Measurements from ENCODE around the gene SPNS2. TPM values are rescaled to one million over a fixed set of nuclear protein-coding genes. Genes with fewer than 3 reads are reported as not detected.

Gene SPNS2, protein sequence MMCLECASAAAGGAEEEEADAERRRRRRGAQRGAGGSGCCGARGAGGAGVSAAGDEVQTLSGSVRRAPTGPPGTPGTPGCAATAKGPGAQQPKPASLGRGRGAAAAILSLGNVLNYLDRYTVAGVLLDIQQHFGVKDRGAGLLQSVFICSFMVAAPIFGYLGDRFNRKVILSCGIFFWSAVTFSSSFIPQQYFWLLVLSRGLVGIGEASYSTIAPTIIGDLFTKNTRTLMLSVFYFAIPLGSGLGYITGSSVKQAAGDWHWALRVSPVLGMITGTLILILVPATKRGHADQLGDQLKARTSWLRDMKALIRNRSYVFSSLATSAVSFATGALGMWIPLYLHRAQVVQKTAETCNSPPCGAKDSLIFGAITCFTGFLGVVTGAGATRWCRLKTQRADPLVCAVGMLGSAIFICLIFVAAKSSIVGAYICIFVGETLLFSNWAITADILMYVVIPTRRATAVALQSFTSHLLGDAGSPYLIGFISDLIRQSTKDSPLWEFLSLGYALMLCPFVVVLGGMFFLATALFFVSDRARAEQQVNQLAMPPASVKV
- total RNA-seq (10 to 100 TPM in 2 of 4 donors, 1 to 10 TPM in 2; 9.6 to 12.7 (median 10.3) TPM), polyA plus RNA-seq (16.2 TPM)
- long read RNA-seq, donor 1, transcript SPNS2-201 (13 exons, 3,447 nt), result major isoform, 12 of 34 reads
- long read RNA-seq, donor 1, transcript SPNS2-203 (2 exons, 1,768 nt), result minor isoform, 5 of 34 reads
- long read RNA-seq, donor 1, partial matches to known transcripts, result 5 of 34 reads
- long read RNA-seq, donor 1, other reads (novel, unspliced or antisense), result 12 of 34 reads
- long read RNA-seq, donor 2, transcript SPNS2-201 (13 exons, 3,447 nt), result major isoform, 9 of 16 reads
- long read RNA-seq, donor 2, partial matches to known transcripts, result 0 of 16 reads
- long read RNA-seq, donor 2, other reads (novel, unspliced or antisense), result 6 of 16 reads
- long read RNA-seq, donor 3, partial matches to known transcripts, result 14 of 20 reads
- long read RNA-seq, donor 3, other reads (novel, unspliced or antisense), result 6 of 20 reads
- long read RNA-seq, donor 4, transcript SPNS2-201 (13 exons, 3,447 nt), result major isoform, 9 of 12 reads
- long read RNA-seq, donor 4, partial matches to known transcripts, result 0 of 12 reads
- long read RNA-seq, donor 4, other reads (novel, unspliced or antisense), result 2 of 12 reads

DNA sequence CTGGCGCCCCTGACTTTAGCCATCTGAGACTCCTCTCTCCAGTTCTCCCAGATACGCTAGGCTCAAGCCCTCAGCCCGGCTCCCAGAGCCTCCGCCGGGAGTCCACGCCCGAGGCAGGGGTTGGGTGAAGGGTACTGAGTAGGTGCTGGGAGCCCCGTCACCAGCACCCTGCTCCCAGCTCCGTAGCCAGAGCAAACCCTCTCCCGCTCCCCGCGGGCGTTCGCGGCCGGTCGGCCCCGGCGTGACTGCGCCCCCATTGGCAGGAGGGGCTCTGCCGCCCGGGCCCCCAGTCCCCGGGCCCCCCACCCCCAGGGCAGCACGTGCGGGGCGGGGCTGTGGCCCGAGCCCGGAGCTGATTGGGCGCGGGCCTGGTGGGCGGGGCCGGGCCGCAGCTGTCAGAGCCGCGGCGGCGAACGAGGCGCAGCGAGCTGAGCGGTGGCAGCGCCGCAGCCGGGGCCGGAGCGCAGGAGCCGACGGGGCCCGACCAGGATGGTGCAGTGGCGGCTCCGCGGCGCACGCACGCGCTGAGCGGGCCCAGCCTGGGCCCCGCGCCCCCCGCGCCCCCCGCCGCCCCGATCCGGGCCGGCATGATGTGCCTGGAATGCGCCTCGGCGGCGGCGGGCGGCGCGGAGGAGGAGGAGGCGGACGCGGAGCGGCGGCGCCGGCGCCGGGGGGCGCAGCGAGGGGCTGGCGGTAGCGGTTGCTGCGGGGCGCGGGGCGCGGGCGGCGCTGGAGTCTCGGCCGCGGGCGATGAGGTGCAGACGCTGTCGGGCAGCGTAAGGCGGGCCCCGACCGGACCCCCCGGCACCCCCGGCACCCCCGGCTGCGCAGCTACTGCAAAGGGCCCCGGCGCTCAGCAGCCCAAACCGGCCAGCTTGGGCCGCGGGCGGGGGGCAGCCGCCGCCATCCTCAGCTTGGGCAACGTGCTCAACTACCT, at the start of gene SPNS2:
SPNS2 (plus strand) TSS at position 421 of the 937 bp plus-strand sequence; CDS start at position 588, 167 bp downstream.
- ATAC-seq (peak; percentile 88 to 92), DNase-seq (peak; percentile 72 to 93 (median 89))
- Histone ChIP-seq H3K27ac (ENCODE audit: low read length) (no peak within 1 kb of the TSS), H3K4me1 (ENCODE audit: control insufficient read depth, insufficient read depth, low read length) (no peaks in the 10 kb centered on the region), H3K27me3 (ENCODE audit: control insufficient read depth, insufficient read depth) (no peaks in the 10 kb centered on the region), H3K9me3 (ENCODE audit: control insufficient read depth, low read length) (no peaks in the 10 kb centered on the region), H3K4me3 (ENCODE audit: low read length) (peak within 1 kb of the TSS; percentile 57)
- 1% methylated on average over 117 of the region's 117 CpGs for WGBS
- intact Hi-C loops (cut with DNase I), result no loop called here

DNA sequence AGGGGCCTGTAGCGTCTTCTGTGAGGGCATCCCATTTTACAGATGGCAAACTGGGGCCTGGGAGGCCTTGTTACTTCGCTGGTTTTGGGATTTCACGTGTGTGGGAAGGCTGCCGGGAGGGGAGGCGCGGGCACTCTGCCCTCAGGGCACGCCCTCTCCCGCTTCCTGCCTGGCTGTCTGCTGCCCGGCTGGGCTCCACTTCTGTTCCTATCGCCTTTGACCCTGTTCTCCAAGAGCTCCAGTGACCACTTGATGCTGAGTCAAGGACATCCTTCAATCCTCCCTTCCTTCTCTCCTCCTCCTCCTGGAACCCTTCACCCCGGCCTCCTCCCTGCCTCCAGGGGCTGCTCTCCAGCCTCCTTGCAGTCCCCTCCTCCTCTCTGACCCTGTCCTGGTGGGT, 48.9 kb upstream of the SPNS2 start:
- 52% methylated on average over 11 of the region's 11 CpGs for WGBS
- intact Hi-C loops (cut with DNase I), result no loop called here
- peaks cover 2% of the 10 kb centered on the region for H3K4me1 ChIP-seq (ENCODE audit: control insufficient read depth, insufficient read depth, low read length)
- no peak overlapping the region for H3K4me3 ChIP-seq (ENCODE audit: low read length)
- DNase-seq (peak in 1 of 3 donors; percentile 60), ATAC-seq (peak; percentile 20 to 54)
- H3K9me3 ChIP-seq (ENCODE audit: control insufficient read depth, low read length), result no peaks in the 10 kb centered on the region
- no peaks in the 10 kb centered on the region for H3K27me3 ChIP-seq (ENCODE audit: control insufficient read depth, insufficient read depth)
- H3K27ac ChIP-seq (ENCODE audit: low read length), result no peak overlapping the region

DNA sequence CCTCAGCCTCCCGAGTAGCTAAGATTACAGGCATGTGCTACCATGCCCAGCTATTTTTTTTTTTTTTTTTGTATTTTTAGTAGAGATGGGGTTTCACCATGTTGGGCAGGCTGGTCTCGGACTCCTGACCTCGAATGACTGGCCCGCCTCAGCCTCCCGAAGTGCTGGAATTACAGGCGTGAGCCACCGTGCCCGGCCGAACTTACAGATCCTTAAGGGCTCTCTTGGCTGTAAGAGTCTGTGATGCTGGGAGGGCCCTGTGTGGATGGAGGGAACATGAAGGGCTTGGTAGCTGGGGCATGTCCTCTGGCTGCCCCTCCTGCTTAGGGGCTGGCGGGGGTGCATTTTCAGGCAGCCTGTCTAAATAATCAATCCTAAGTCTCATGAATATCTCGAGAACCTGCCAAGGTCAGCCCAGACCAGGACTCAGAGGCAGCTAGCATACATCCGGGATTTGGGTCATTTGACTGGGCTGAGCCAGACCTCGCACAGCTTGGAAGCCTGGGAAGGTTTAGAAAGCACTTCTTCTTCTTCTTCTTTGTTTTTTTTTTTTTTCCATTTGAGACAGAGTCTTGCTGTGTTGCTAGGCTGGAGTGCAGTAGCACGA, 47.9 kb upstream of the SPNS2 start:
- intact Hi-C loops (cut with DNase I), result no loop called here

DNA sequence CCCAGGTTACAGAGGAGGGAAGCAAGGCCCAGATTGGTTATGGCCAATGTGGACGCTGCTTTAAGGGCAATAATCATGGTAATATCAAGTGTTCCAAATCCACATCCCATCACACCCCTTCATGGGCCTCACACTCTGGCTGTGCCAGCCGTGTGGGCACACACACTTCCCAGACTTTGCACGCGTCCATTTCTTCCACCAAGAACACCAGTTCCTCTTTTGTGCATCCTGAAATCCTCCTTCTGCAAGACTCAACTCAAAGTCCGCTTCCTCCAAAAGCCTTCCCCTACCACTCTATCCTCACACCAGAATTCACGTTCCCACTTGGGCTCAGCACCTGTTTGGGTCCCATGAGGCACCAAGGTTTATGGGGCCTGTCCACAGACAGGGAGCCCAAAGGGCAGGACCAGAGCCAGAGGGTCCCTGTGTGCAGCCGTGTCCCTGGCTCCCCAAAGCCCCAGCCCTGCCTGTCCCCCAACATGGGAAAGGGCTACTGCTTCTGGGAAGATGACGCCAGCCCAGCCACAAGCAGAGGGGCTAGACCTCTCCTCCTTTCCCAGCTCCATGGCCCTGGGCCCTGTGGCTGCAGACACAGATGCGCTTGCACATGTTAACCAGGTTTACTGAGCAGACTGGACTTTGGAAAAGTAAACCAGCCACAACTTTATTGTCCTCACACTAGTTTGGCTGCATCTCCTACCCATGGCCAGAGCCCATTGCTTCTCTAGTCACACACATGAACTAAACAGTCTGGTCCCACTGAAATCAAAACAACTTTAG, 44.7 kb upstream of the SPNS2 start:
- Histone ChIP-seq H3K27ac (ENCODE audit: low read length) (no peak overlapping the region), H3K27me3 (ENCODE audit: control insufficient read depth, insufficient read depth) (no peaks in the 10 kb centered on the region), H3K4me1 (ENCODE audit: control insufficient read depth, insufficient read depth, low read length) (peaks cover 2% of the 10 kb centered on the region), H3K9me3 (ENCODE audit: control insufficient read depth, low read length) (no peaks in the 10 kb centered on the region), H3K4me3 (ENCODE audit: low read length) (no peak overlapping the region)
- intact Hi-C loops (cut with DNase I), result no loop called here
- DNase-seq, result no peak
- WGBS, result 90% methylated on average over 9 of the region's 9 CpGs
- ATAC-seq, result no peak

More for the DNA sequence above, 47.9 kb upstream of the SPNS2 start:
- WGBS, result 92% methylated on average over 14 of the region's 14 CpGs
- DNase-seq, result no peak
- H3K27me3 ChIP-seq (ENCODE audit: control insufficient read depth, insufficient read depth), result no peaks in the 10 kb centered on the region
- ATAC-seq, result no peak
- no peaks in the 10 kb centered on the region for H3K9me3 ChIP-seq (ENCODE audit: control insufficient read depth, low read length)
- H3K4me3 ChIP-seq (ENCODE audit: low read length), result no peak overlapping the region
- no peak overlapping the region for H3K27ac ChIP-seq (ENCODE audit: low read length)
- H3K4me1 ChIP-seq (ENCODE audit: control insufficient read depth, insufficient read depth, low read length), result peaks cover 2% of the 10 kb centered on the region

DNA sequence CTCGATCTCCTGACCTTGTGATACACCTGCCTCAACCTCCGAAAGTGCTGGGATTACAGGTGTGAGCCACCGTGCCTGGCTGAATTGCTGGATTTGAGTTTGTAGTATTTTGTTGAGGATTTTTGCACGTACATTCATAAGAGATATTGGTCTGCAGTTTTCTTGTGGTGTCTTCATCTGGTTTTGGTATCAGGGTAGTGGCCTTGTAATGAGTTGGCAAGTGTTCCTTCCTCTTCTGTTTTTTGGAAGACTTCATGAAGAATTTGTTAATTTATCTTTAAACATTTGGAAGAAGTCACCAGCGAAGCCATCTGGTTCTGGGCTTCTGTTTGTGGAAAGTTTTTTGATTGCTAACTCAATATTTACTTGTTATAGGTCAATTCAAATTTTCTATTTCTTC, 38.0 kb upstream of the SPNS2 start:
- Histone ChIP-seq H3K27me3 (ENCODE audit: control insufficient read depth, insufficient read depth) (no peaks in the 10 kb centered on the region), H3K27ac (ENCODE audit: low read length) (no peak overlapping the region), H3K4me1 (ENCODE audit: control insufficient read depth, insufficient read depth, low read length) (no peaks in the 10 kb centered on the region), H3K9me3 (ENCODE audit: control insufficient read depth, low read length) (no peaks in the 10 kb centered on the region), H3K4me3 (ENCODE audit: low read length) (no peak overlapping the region)
- ATAC-seq, result no peak
- intact Hi-C loops (cut with DNase I), result no loop called here
- DNase-seq, result no peak
- 82% methylated on average over 5 of the region's 5 CpGs for WGBS

DNA sequence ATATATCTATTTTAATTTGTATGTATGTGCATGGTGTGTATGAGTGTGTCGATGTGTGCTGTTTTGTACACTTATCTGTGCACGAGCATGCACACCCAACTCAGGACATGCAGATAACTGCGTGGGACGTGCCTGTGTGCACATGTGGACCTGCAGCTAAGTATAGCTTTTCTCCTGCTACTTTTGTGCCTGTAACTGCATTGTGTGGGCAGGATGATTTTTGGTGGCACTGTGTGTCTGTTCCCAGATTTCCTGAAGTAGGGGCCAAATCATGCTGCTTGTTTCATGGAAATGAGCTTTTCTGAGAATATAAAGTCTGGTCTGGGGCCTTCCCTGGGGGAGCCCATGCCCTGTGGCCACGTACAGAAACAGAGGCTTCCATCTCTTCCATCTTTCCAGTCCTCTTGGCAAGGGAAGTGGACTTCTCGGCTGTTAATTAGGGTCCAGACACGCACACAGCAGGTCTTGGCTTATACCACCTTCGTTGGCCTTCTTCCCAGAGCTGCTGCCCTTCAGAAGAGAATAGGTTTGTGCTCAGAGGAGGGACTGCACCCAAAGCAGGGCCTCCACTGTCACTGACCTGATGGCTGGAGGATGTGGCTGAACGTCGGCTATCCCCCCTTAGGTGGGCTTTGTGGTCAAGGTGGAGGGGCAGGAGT, 34.7 kb upstream of the SPNS2 start:
- Histone ChIP-seq H3K4me3 (ENCODE audit: low read length) (no peak overlapping the region), H3K27ac (ENCODE audit: low read length) (peak overlapping the region; percentile 25), H3K4me1 (ENCODE audit: control insufficient read depth, insufficient read depth, low read length) (no peaks in the 10 kb centered on the region), H3K9me3 (ENCODE audit: control insufficient read depth, low read length) (no peaks in the 10 kb centered on the region), H3K27me3 (ENCODE audit: control insufficient read depth, insufficient read depth) (no peaks in the 10 kb centered on the region)
- peak; percentile 36 to 63 for ATAC-seq
- intact Hi-C loops (cut with DNase I), result no loop called here
- DNase-seq, result no peak
- 54% methylated on average over 10 of the region's 10 CpGs for WGBS

DNA sequence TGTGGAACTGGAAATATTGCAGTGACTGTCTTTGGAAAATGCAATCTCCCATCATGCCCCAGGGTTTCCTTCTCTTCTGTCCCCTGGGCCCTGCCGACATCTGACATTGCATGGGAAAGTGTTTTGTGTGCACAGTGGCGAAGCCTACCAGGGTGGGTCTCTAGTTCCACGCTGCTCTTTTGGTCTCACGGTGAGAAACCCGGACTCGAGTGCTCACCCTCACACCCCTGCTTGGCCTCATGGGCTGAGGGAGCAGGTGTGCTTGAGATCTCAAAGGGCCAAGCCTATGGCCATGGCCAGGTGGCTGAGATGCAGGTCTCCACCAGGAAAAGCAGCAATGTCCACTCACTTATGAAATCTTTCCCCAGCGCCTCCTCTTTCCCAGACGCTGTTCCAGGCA, 32.9 kb upstream of the SPNS2 start:
- no peaks in the 10 kb centered on the region for H3K9me3 ChIP-seq (ENCODE audit: control insufficient read depth, low read length)
- DNase-seq (no peak), ATAC-seq (no peak)
- H3K4me3 ChIP-seq (ENCODE audit: low read length), result no peak overlapping the region
- H3K27me3 ChIP-seq (ENCODE audit: control insufficient read depth, insufficient read depth), result no peaks in the 10 kb centered on the region
- 85% methylated on average over 8 of the region's 8 CpGs for WGBS
- intact Hi-C loops (cut with DNase I), result no loop called here
- H3K27ac ChIP-seq (ENCODE audit: low read length), result no peak overlapping the region
- no peaks in the 10 kb centered on the region for H3K4me1 ChIP-seq (ENCODE audit: control insufficient read depth, insufficient read depth, low read length)

DNA sequence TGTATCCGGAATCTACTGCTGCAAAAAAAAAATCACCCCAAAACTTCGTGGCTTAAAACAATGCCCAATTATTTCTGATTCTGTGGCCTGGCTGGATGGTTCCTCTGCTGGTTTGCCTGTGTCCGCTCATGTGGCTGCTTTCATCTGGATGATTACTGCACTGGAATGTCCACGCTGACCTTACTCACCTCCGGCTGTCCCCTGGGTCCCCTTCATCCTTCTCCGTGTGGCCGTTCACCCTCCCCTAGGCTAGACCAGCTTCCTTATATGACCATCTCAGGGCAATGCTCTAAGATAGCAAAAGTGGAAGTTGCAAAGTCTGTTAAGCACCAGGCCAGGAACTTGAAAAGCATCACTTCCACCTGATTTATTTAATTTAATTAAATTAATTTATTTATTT, 31.4 kb upstream of the SPNS2 start:
- no peaks in the 10 kb centered on the region for H3K27me3 ChIP-seq (ENCODE audit: control insufficient read depth, insufficient read depth)
- intact Hi-C loops (cut with DNase I), result no loop called here
- DNase-seq, result no peak
- WGBS, result 73% methylated on average over 7 of the region's 7 CpGs
- H3K4me3 ChIP-seq (ENCODE audit: low read length), result no peak overlapping the region
- H3K4me1 ChIP-seq (ENCODE audit: control insufficient read depth, insufficient read depth, low read length), result no peaks in the 10 kb centered on the region
- no peak for ATAC-seq
- no peaks in the 10 kb centered on the region for H3K9me3 ChIP-seq (ENCODE audit: control insufficient read depth, low read length)
- no peak overlapping the region for H3K27ac ChIP-seq (ENCODE audit: low read length)

DNA sequence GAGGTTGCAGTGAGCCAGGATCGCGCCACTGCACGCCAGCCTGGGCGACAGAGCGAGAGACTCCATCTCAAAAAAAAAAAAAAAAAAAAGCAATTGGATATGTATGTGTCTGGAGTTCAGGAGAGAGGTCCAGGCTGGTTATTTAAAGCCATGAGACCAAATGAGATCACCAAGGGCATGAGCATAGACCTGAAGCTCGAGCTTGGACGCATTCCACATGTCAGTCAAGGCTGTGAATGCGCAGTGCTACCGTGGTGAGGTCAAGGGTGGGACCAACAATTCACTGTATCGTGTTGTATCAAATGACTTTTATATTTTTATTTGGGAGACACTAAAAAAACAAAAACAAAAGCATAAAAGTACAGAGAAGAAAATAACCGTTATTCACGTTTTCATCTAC, 29.1 kb upstream of the SPNS2 start:
- WGBS, result 76% methylated on average over 12 of the region's 12 CpGs
- intact Hi-C loops (cut with DNase I), result no loop called here
- H3K4me1 ChIP-seq (ENCODE audit: control insufficient read depth, insufficient read depth, low read length), result no peaks in the 10 kb centered on the region
- H3K27me3 ChIP-seq (ENCODE audit: control insufficient read depth, insufficient read depth), result no peaks in the 10 kb centered on the region
- ATAC-seq (peak in 1 of 2 donors; percentile 57), DNase-seq (no peak)
- no peak overlapping the region for H3K27ac ChIP-seq (ENCODE audit: low read length)
- H3K4me3 ChIP-seq (ENCODE audit: low read length), result no peak overlapping the region
- H3K9me3 ChIP-seq (ENCODE audit: control insufficient read depth, low read length), result no peaks in the 10 kb centered on the region
